RWPE2 (cell line): ENCODE results near the gene RAI14.

Source experiments
- ATAC-seq: fragments of 200-7000 bp; cut with Tn5 transposase; 3 replicates; pipeline ENCODE4 v1.9.1; 2021; ENCODE audit warnings: low read depth
- DNase-seq: peaks from one replicate; pipeline ENCODE4 v3.0.0-alpha.2; 2020; ENCODE audit warnings: low spot score
- H3K27ac ChIP-seq: fragments of 450-650 bp; 2 replicates; pipeline ENCODE4 v1.5.1; 2017; ENCODE audit warnings: mild to moderate bottlenecking; ENCODE audit not compliant: poor library complexity, severe bottlenecking
- H3K27me3 ChIP-seq: fragments of 250-450 bp; sonication (Bioruptor Pico); 2 replicates; pipeline ENCODE4 v1.5.1; 2021; ENCODE audit warnings: mild to moderate bottlenecking, moderate library complexity; ENCODE audit not compliant: insufficient read depth, poor library complexity, severe bottlenecking
- H3K36me3 ChIP-seq: fragments of 250-450 bp; sonication (Bioruptor Pico); 2 replicates; pipeline ENCODE4 v1.5.1; 2020; ENCODE audit warnings: low read depth, mild to moderate bottlenecking, moderate library complexity
- H3K4me1 ChIP-seq: fragments of 250-450 bp; sonication (Bioruptor Pico); 2 replicates; pipeline ENCODE4 v1.5.1; 2021; ENCODE audit warnings: mild to moderate bottlenecking, moderate library complexity; ENCODE audit not compliant: insufficient read depth, poor library complexity, severe bottlenecking
- H3K4me3 ChIP-seq: fragments of 250-450 bp; sonication (Bioruptor Pico); 2 replicates; pipeline ENCODE4 v1.5.1; 2021; ENCODE audit warnings: mild to moderate bottlenecking, moderate library complexity; ENCODE audit not compliant: severe bottlenecking
- H3K9me3 ChIP-seq: fragments of 250-450 bp; sonication (Bioruptor Pico); 2 replicates; pipeline ENCODE4 v1.5.1; 2021; ENCODE audit warnings: mild to moderate bottlenecking, moderate library complexity; ENCODE audit not compliant: severe bottlenecking
- TF ChIP-seq, protein P1 (sequence below): fragments of 450-650 bp; IDR thresholded peaks from one replicate; pipeline ENCODE4 v1.5.1; 2017; ENCODE audit warnings: mild to moderate bottlenecking, moderate library complexity; ENCODE audit not compliant: poor library complexity, severe bottlenecking

Gene RAI14

DNA sequence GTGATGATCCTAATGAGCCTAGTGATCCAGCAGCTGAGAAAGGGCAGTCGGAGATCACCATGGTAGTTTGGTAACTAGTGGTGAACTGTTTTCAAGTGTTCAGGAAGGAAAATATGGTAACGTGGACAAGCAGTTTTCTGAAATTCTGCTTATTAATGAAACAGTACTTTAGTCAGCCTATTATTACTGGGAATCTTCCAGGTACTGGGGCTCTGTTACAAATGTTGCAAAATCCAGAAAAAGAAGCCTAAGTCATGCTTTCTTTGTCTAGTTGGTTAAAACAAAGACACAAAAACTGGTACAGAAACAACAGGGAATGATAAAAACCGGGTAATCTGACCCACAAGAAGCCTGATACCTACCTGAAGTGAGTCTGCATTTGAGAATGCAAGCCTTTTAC lies 201.0 kb downstream of the RAI14 start:
- no peaks in the 10 kb centered on the region for H3K4me1 ChIP-seq
- ATAC-seq (no peak), DNase-seq (no peak)
- TF ChIP-seq, protein P1, sequence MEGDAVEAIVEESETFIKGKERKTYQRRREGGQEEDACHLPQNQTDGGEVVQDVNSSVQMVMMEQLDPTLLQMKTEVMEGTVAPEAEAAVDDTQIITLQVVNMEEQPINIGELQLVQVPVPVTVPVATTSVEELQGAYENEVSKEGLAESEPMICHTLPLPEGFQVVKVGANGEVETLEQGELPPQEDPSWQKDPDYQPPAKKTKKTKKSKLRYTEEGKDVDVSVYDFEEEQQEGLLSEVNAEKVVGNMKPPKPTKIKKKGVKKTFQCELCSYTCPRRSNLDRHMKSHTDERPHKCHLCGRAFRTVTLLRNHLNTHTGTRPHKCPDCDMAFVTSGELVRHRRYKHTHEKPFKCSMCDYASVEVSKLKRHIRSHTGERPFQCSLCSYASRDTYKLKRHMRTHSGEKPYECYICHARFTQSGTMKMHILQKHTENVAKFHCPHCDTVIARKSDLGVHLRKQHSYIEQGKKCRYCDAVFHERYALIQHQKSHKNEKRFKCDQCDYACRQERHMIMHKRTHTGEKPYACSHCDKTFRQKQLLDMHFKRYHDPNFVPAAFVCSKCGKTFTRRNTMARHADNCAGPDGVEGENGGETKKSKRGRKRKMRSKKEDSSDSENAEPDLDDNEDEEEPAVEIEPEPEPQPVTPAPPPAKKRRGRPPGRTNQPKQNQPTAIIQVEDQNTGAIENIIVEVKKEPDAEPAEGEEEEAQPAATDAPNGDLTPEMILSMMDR, result no peak
- no peaks in the 10 kb centered on the region for H3K36me3 ChIP-seq
- H3K9me3 ChIP-seq, result no peaks in the 10 kb centered on the region
- H3K27ac ChIP-seq, result no peak overlapping the region
- H3K27me3 ChIP-seq, result no peaks in the 10 kb centered on the region
- H3K4me3 ChIP-seq, result no peak overlapping the region

DNA sequence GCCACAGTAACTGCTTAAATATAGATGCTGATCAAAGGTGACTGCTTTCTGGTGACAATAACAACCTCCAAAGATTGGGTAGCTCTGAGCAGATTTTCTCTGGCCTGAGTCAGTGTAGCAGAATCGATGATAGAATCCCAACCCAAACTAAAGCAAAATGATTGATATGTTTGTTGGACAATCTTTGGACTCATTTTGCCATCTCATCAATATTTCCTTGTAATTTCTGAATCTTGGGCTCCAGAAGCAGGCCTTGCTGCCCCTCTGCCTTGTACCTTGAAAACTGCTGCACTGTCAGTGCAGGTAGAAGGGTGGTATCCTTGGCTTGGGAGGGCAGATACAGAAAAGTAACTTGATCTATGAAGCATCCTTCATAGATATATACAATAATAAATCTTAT lies 201.8 kb downstream of the RAI14 start:
- DNase-seq (no peak), ATAC-seq (no peak)
- Histone ChIP-seq H3K27me3 (no peaks in the 10 kb centered on the region), H3K27ac (no peak overlapping the region), H3K36me3 (no peaks in the 10 kb centered on the region), H3K4me1 (no peaks in the 10 kb centered on the region), H3K4me3 (no peak overlapping the region), H3K9me3 (no peaks in the 10 kb centered on the region)
- TF ChIP-seq, protein P1, result no peak

DNA sequence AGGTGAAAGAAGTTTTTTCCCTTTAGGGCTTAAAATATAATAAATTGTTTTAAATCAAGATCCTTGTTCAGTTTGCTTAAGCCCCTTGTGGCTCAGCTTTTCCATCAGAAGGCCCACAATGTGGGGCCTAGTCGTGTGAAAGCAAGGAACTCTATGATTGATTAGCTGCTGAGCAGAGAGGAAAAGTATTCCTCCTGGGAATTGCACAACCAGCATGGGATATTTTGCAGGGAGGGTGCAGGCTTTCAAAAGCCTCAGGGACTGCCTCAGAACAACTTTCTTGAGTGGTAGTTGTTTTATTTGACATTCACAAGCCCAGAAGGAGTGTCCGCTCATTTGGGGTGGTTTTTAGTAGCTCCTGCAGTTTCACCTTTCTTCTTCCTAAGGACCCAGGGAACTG lies 202.7 kb downstream of the RAI14 start:
- Histone ChIP-seq H3K9me3 (no peaks in the 10 kb centered on the region), H3K27me3 (no peaks in the 10 kb centered on the region), H3K36me3 (no peaks in the 10 kb centered on the region), H3K4me1 (no peaks in the 10 kb centered on the region), H3K27ac (no peak overlapping the region), H3K4me3 (no peak overlapping the region)
- TF ChIP-seq, protein P1, result no peak
- ATAC-seq (no peak), DNase-seq (no peak)

DNA sequence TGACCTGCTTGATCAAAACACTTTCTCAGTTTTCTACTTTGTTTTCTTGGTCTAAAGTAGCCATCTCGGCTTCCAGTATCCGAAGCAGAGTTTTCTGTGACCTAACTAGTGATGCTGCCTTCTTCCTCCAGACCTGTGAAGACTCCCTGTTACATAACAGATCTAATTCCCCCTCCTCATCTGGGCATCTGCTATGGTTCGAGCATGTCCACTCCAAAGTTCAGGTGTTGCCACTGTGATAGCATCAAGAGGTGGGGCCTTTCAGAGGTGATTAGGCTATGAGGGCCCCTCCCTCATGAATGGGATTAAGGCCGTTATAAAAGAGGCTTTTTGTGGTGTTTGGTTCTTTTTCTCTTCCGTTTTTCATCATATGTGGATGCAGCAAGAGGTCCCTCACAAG lies 203.1 kb downstream of the RAI14 start:
- Histone ChIP-seq H3K9me3 (no peaks in the 10 kb centered on the region), H3K36me3 (no peaks in the 10 kb centered on the region), H3K27ac (no peak overlapping the region), H3K4me3 (no peak overlapping the region), H3K4me1 (no peaks in the 10 kb centered on the region), H3K27me3 (no peaks in the 10 kb centered on the region)
- DNase-seq, result no peak
- no peak for ATAC-seq
- TF ChIP-seq, protein P1, result no peak

DNA sequence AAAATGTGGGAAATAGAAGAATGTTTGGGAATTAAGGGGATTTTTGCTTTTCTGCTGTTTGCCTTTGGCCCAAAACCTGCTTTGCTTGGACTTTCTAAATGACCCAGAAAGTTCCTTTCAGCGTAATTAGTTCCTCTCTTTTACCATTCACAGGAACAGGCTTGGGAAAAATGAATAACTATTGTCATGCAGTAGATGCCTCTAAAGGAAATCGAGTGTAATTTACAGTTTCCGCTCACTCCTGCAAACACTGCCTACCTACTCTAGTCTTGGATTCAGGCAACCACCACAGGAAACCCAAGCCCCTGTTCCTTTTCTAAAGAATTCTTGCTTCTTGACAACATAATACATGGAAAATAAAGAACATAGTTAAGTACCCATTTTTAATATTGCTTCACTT lies 207.8 kb downstream of the RAI14 start:
- no peak overlapping the region for H3K4me3 ChIP-seq
- H3K36me3 ChIP-seq, result no peaks in the 10 kb centered on the region
- H3K9me3 ChIP-seq, result no peaks in the 10 kb centered on the region
- H3K27me3 ChIP-seq, result no peaks in the 10 kb centered on the region
- ATAC-seq (no peak), DNase-seq (no peak)
- TF ChIP-seq, protein P1, result no peak
- no peaks in the 10 kb centered on the region for H3K4me1 ChIP-seq
- no peak overlapping the region for H3K27ac ChIP-seq
